ENCODE measurements around the gene LILRB2.

- TF ChIP-seq CTCF (IDR thresholded peaks at IDR 0.05): no peak
- TF ChIP-seq ZFX (IDR thresholded peaks at IDR 0.05; ENCODE audit: borderline replicate concordance): no peak
Measured at GRCh38 chr19:54262066-54262465, 18.8 kb downstream of the LILRB2 start.

Data from 22Rv1 (cell line).